ENCODE results near the gene IL9R. TPM values are rescaled to one million over a fixed set of nuclear protein-coding genes. Genes with fewer than 3 reads are reported as not detected.

The IL9R gene
- total RNA-seq, 1 donor from 2014 or later, result not detected

- FAIRE-seq (no peak), DNase-seq (ENCODE audit: low read depth) (no peak)
- Histone ChIP-seq H3K27me3 (ENCODE audit: control insufficient read depth, insufficient read depth, low read length) (no peaks in the 10 kb centered on the region), H3K4me3 (ENCODE audit: low read depth, low read length) (no peak overlapping the region), H3K36me3 (ENCODE audit: control insufficient read depth, insufficient read depth, low read length) (no peaks in the 10 kb centered on the region)
- TF ChIP-seq, protein P1, sequence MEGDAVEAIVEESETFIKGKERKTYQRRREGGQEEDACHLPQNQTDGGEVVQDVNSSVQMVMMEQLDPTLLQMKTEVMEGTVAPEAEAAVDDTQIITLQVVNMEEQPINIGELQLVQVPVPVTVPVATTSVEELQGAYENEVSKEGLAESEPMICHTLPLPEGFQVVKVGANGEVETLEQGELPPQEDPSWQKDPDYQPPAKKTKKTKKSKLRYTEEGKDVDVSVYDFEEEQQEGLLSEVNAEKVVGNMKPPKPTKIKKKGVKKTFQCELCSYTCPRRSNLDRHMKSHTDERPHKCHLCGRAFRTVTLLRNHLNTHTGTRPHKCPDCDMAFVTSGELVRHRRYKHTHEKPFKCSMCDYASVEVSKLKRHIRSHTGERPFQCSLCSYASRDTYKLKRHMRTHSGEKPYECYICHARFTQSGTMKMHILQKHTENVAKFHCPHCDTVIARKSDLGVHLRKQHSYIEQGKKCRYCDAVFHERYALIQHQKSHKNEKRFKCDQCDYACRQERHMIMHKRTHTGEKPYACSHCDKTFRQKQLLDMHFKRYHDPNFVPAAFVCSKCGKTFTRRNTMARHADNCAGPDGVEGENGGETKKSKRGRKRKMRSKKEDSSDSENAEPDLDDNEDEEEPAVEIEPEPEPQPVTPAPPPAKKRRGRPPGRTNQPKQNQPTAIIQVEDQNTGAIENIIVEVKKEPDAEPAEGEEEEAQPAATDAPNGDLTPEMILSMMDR (IDR thresholded peaks at IDR 0.05; ENCODE audit: insufficient read depth, low read length, severe bottlenecking), result no peak
Measured at GRCh38 chrX:155956649-155957048, 40.8 kb upstream of the IL9R start.

- FAIRE-seq, result no peak
- no peak for DNase-seq (ENCODE audit: low read depth)
- no peak overlapping the region for H3K4me3 ChIP-seq (ENCODE audit: low read depth, low read length)
- TF ChIP-seq, protein P1 (IDR thresholded peaks at IDR 0.05; ENCODE audit: insufficient read depth, low read length, severe bottlenecking), result no peak
- no peaks in the 10 kb centered on the region for H3K36me3 ChIP-seq (ENCODE audit: control insufficient read depth, insufficient read depth, low read length)
- no peaks in the 10 kb centered on the region for H3K27me3 ChIP-seq (ENCODE audit: control insufficient read depth, insufficient read depth, low read length)
Measured at GRCh38 chrX:155957843-155958242, 39.7 kb upstream of the IL9R start.

DNA sequence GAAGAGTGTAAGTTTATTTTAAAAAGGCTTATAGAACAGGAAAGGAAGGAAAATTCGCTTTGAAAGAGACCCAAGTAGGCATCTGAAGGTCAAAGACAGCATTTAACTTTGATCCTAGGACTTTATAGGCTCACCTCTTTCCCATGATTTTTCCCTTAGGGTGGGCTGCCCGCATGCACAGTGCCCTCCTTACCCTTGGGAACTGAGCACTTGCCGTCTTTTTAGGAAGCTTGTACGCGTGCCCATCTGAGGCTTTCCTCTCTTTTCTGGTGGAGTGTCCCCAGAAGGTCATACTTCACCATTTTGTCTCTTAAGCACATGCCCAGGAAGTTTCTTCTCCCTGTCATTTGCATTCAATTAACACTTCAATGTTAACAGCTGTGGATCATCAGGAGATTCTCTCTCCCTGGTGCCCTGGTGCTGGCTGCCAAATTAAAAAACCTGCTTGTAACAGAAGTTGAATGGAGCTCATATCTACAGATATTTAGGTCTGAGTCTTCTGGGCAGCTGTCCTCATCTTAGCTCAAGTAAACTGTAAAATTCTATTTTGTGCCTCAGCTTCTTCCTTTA lies 38.4 kb upstream of the IL9R start:
- Histone ChIP-seq H3K36me3 (ENCODE audit: control insufficient read depth, insufficient read depth, low read length) (no peaks in the 10 kb centered on the region), H3K4me3 (ENCODE audit: low read depth, low read length) (no peak overlapping the region), H3K27me3 (ENCODE audit: control insufficient read depth, insufficient read depth, low read length) (no peaks in the 10 kb centered on the region)
- TF ChIP-seq, protein P1 (IDR thresholded peaks at IDR 0.05; ENCODE audit: insufficient read depth, low read length, severe bottlenecking), result no peak
- DNase-seq (ENCODE audit: low read depth), result no peak
- no peak for FAIRE-seq

DNA sequence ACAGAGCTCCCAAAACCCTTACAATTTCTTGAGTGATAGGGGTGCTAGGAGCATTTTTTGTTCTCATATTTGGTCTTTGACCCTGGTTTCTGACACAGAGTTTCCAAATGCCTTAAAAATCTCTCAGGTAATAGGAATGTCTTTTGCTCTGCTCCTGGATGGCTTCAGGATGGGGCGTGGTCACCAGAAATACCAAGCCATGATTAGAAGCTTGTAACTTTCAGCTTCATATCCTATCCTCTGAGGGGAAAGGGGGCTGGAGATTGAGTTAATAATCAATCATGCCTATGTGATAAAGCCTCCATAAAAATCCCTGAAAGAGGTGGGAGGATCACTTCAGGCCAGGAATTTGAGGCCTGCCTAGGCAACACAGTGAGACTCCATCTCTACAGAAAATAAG lies 34.6 kb upstream of the IL9R start:
- TF ChIP-seq, protein P1 (IDR thresholded peaks at IDR 0.05; ENCODE audit: insufficient read depth, low read length, severe bottlenecking), result no peak
- DNase-seq (ENCODE audit: low read depth) (no peak), FAIRE-seq (no peak)
- no peak overlapping the region for H3K4me3 ChIP-seq (ENCODE audit: low read depth, low read length)
- no peaks in the 10 kb centered on the region for H3K27me3 ChIP-seq (ENCODE audit: control insufficient read depth, insufficient read depth, low read length)
- no peaks in the 10 kb centered on the region for H3K36me3 ChIP-seq (ENCODE audit: control insufficient read depth, insufficient read depth, low read length)

DNA sequence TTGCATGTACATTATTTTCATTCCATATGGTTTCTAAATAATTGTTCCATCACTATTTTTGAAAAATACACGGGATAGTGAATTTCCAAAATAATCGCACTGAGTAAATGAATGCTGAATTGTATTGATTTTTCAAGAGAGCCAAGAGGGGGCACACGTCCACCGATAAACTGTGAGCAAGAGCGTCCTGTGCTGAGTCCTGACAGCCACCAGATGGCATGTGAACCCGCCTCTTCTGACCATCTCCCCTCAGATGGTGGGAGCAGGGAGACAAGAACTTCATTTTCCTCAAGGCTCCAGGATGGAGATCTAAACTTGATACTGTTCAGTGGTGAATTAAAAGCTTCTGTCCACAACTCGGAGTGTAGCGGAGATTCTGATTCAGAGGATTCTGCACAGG lies 30.6 kb upstream of the IL9R start:
- TF ChIP-seq, protein P1 (IDR thresholded peaks at IDR 0.05; ENCODE audit: insufficient read depth, low read length, severe bottlenecking), result no peak
- H3K36me3 ChIP-seq (ENCODE audit: control insufficient read depth, insufficient read depth, low read length), result no peaks in the 10 kb centered on the region
- no peaks in the 10 kb centered on the region for H3K27me3 ChIP-seq (ENCODE audit: control insufficient read depth, insufficient read depth, low read length)
- no peak overlapping the region for H3K4me3 ChIP-seq (ENCODE audit: low read depth, low read length)
- FAIRE-seq, result no peak
- DNase-seq (ENCODE audit: low read depth), result peak; percentile 8
